Melanocyte of skin (primary cell): ENCODE measurements around the gene MAPK9. TPM values are rescaled to one million over a fixed set of nuclear protein-coding genes. Genes with fewer than 3 reads are reported as not detected.

Source experiments
- total RNA-seq, 2 donors: library from RNA; depleted of rRNA; stranded (reverse); fragments of >200 nt; gene quantifications; 2 replicates each; pipeline ENCODE4 v1.2.3, GENCODE V29; 2012

Gene MAPK9
- 10 to 100 TPM; 16.5 to 24.3 TPM for total RNA-seq

DNA sequence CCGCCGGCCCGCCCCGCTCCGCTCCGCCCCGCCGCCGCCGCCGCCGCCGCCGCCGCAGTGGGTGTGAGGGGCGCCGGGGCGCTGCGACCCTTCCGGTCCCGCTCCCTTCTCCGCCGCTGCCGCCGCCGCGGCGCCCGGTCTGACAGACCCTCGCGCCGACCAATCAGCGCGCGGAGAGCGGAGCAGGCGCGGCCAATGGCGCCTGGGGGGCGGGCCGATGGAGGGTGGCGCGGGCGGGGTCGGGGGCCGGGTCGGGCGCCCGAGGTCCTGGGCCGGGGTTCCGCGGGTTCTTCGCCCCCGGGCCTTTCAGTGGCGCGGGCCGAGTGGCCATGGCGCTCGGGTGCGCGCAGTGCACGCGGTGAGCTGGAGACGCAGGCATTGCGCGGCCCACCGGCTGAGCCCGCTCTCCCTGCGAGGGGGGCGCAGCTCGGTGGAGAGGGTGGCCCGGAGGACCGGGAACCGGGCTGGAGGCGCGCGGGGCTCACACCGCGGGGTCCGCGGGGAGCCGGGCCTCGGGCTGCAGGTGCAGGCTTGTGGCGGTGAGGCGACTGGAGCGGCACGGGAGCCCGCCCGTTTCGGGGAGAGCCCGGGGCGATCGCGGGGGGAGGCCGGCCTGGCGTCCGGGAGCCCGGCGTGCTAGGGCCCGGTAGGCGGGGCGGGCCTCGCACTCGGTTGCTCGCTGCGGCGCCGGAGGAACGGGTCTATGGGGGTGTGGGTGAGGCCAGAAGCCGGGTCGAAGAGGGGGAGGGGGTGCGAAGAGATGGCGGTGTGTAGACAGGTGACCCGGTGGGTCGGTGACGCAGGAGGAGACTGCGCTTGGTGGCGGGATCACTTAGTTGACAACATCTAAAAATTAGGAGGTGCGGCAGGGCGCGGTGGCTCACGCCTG, at the start of gene MAPK9:
MAPK9 (minus strand) TSS at position 141 of the 889 bp plus-strand sequence. CDS start 11,522 bp downstream, outside the sequence.

GRCh38 chr5:180209137-180209581, 82.7 kb downstream of the MAPK9 start, which contains the start of gene RASGEF1C:
Gene RASGEF1C, minus strand, starts transcription at chr5:180209211. Its CDS starts 71,159 bp downstream, at chr5:180138052.

Other genes with a start within 250 kb of the MAPK9 start
- 10 to 100 TPM; 28.6 to 32.6 TPM for gene RNF130, start 220.3 kb downstream of the MAPK9 start, total RNA-seq
- gene RASGEF1C, start 82.9 kb downstream of the MAPK9 start, total RNA-seq = under 1 TPM; 0.34 to 1.00 TPM
- gene GFPT2, start 61.3 kb upstream of the MAPK9 start, total RNA-seq = 1 to 10 TPM; 1.7 to 3.8 TPM
- 10 to 100 TPM in 1 of 2 donors, 1 to 10 TPM in 1; 8.6 to 14.3 TPM for gene CNOT6, start 202.3 kb upstream of the MAPK9 start, total RNA-seq